GM12892 (cell line): ENCODE results near the gene DPP4.

ENCODE experiments used
- POLR2A ChIP-seq: IDR thresholded peaks from 2 replicates; pipeline ENCODE4 v1.6.1; 2011; ENCODE audit warnings: low read depth, low read length, control low read depth
- TAF1 ChIP-seq: IDR thresholded peaks from 2 replicates; pipeline ENCODE4 v1.6.1; 2011; ENCODE audit warnings: low read depth, mild to moderate bottlenecking, control low read depth, low read length, borderline replicate concordance

- TF ChIP-seq TAF1 (no peak), POLR2A (no peak)
These were observed 60.2 kb downstream of the DPP4 start for GRCh38 chr2:162013514-162014475.
